Sigmoid colon (tissue), 7 donors: ENCODE data around the gene ABCB7. TPM values are rescaled to one million over a fixed set of nuclear protein-coding genes. Genes with fewer than 3 reads are reported as not detected.
"Not testable (repeated sequence)": the region's sequence is repeated elsewhere in the genome, so short reads cannot be mapped to it uniquely, and the experiment has no call there.

ENCODE experiments used
- DNase-seq: peaks from one replicate; pipeline ENCODE4 v3.0.0-alpha.2; 2019
- H3K27ac ChIP-seq, 4 donors: fragments of 200-600 bp; sonication (generic); one replicate each; pipeline ENCODE4 v1.5.1; 2016 to 2019; ENCODE audit warnings: mild to moderate bottlenecking in 1 of 4
- H3K27me3 ChIP-seq, 3 donors: fragments of 200-600 bp; sonication (generic); one replicate each; pipeline ENCODE4 v1.5.1; 2019; ENCODE audit warnings: mild to moderate bottlenecking in 1 of 3
- H3K36me3 ChIP-seq, 4 donors: fragments of 200-600 bp; sonication (generic); one replicate each; pipeline ENCODE4 v1.5.1; 2016 to 2019
- H3K4me1 ChIP-seq, 4 donors: fragments of 200-600 bp; sonication (generic); one replicate each; pipeline ENCODE4 v1.5.1; 2017 to 2019
- H3K4me3 ChIP-seq, 4 donors: fragments of 200-600 bp; sonication (generic); one replicate each; pipeline ENCODE4 v1.5.1; 2017 to 2019; ENCODE audit warnings: mild to moderate bottlenecking in 2 of 4, moderate library complexity in 1 of 4
- H3K9me3 ChIP-seq, 4 donors: fragments of 200-600 bp in 3 of 4; sonication (generic) in 3 of 4; one replicate each; pipeline versions ENCODE4 v1.5.1 to v1.6.1; 2013 to 2019
- CTCF ChIP-seq, 4 experiments: fragments of 450-650 bp in 3 of 4; fragments of 200-600 bp in 1 of 4; IDR thresholded peaks; one replicate each; pipeline ENCODE4 v1.5.1; 2016 to 2019; ENCODE audit warnings: antibody characterized with exemption in 4 of 4, mild to moderate bottlenecking in 3 of 4, moderate library complexity in 2 of 4
- EP300 ChIP-seq, 4 donors: sonication (generic); formaldehyde crosslinking; IDR thresholded peaks; one replicate each; pipeline ENCODE4 v1.6.1; 2017; ENCODE audit warnings: antibody characterized with exemption in 4 of 4
- POLR2A ChIP-seq, 2 donors: fragments of 450-650 bp; IDR thresholded peaks; one replicate each; pipeline ENCODE4 v1.6.1; 2016; ENCODE audit warnings: antibody characterized with exemption in 2 of 2, mild to moderate bottlenecking in 2 of 2, moderate library complexity in 2 of 2
- POLR2AphosphoS5 ChIP-seq, 4 donors: sonication (generic); formaldehyde crosslinking; IDR thresholded peaks; one replicate each; pipeline ENCODE4 v1.6.1; 2017; ENCODE audit warnings: antibody characterized with exemption in 4 of 4
- WGBS, 2 donors: extraction: QIAGEN DNeasy Blood & Tissue Kit; methylation state at CpG; one replicate each; pipeline ENCODE4 v1.1.7; 2013; 5-methylcytosine and 5-hydroxymethylcytosine counted together
- intact Hi-C: fragments of 100-400 bp; cut with DNase I; formaldehyde crosslinking; loops from one replicate; pipeline ENCODE4 v1.15.1; 2023
- polyA plus RNA-seq, 3 donors: library from polyadenylated mRNA; stranded (reverse); fragments of 200-250 nt; gene quantifications; one replicate each; pipeline ENCODE4 v1.2.3, GENCODE V29; 2013
- total RNA-seq, 4 donors: library from RNA; depleted of rRNA; stranded (reverse); fragments of >200 nt; gene quantifications; one replicate each; pipeline ENCODE4 v1.1.0, GENCODE V29; 2016
- donor health status: healthy with polysubstance abuse.
- donor health status: Bipolar disorder and iron deficiency.
- donor health status: healthy.

The ABCB7 gene
- total and polyA plus RNA-seq, 7 donors: 5.8 to 88.5 (median 37.6) TPM

- H3K36me3 ChIP-seq: no peaks in the 10 kb centered on the region
- no peak for DNase-seq
- H3K27me3 ChIP-seq: no peaks in the 10 kb centered on the region
- TF ChIP-seq POLR2AphosphoS5 (IDR thresholded peaks at IDR 0.05): no peak
- no peak for TF ChIP-seq POLR2A (IDR thresholded peaks at IDR 0.05)
- TF ChIP-seq EP300 (IDR thresholded peaks at IDR 0.05): no peak
- no peak for TF ChIP-seq CTCF (IDR thresholded peaks at IDR 0.05)
- H3K9me3 ChIP-seq: no peaks in the 10 kb centered on the region
- peaks cover 0 to 15% (median 5%) of the 10 kb centered on the region in 4 donors for H3K4me1 ChIP-seq
- no peak overlapping the region for H3K4me3 ChIP-seq
- no peak overlapping the region for H3K27ac ChIP-seq
- WGBS, 2 donors: 90 to 93% methylated on average over 3 of the region's 3 CpGs
- intact Hi-C loops: loop anchor here (5.0 to 10.0 kb wide), 2 partner anchors 227 to 1300 kb away; partner anchors contain the start of genes NEXMIF and XIST
Observed at GRCh38 chrX:75151827-75152592, 4.1 kb downstream of the ABCB7 start.

- DNase-seq: no peak
- intact Hi-C loops: loop anchor here (5.0 to 10.0 kb wide), 2 partner anchors 225 to 1297 kb away; partner anchors contain the start of genes NEXMIF and XIST
- Histone ChIP-seq H3K36me3 (no peaks in the 10 kb centered on the region), H3K9me3 (no peaks in the 10 kb centered on the region), H3K27me3 (no peaks in the 10 kb centered on the region), H3K4me1 (peaks cover 0 to 9% (median 2%) of the 10 kb centered on the region in 4 donors), H3K4me3 (no peak overlapping the region), H3K27ac (no peak overlapping the region)
- no peak for TF ChIP-seq CTCF (IDR thresholded peaks at IDR 0.05)
- TF ChIP-seq POLR2A (IDR thresholded peaks at IDR 0.05): no peak
- no peak for TF ChIP-seq EP300 (IDR thresholded peaks at IDR 0.05)
- no peak for TF ChIP-seq POLR2AphosphoS5 (IDR thresholded peaks at IDR 0.05)
- WGBS, 2 donors: 9 to 79% methylated on average over 1 of the region's 1 CpG
Observed at GRCh38 chrX:75149654-75150053, 6.4 kb downstream of the ABCB7 start.

GRCh38 chrX:75132672-75133071, 23.4 kb downstream of the ABCB7 start:
- H3K36me3 ChIP-seq: no peaks in the 10 kb centered on the region
- intact Hi-C loops: no loop called here
- H3K4me3 ChIP-seq: no peak overlapping the region
- H3K27ac ChIP-seq: no peak overlapping the region
- no peak for DNase-seq
- no peaks in the 10 kb centered on the region for H3K4me1 ChIP-seq
- 80 to 86% methylated on average over 5 of the region's 5 CpGs for WGBS, 2 donors
- no peaks in the 10 kb centered on the region for H3K9me3 ChIP-seq
- H3K27me3 ChIP-seq: no peaks in the 10 kb centered on the region
- TF ChIP-seq CTCF (IDR thresholded peaks at IDR 0.05) (no peak), EP300 (IDR thresholded peaks at IDR 0.05) (no peak), POLR2AphosphoS5 (IDR thresholded peaks at IDR 0.05) (no peak), POLR2A (IDR thresholded peaks at IDR 0.05) (no peak)

- 95 to 97% methylated on average over 9 of the region's 9 CpGs for WGBS, 2 donors
- intact Hi-C loops: no loop called here
- no peak for TF ChIP-seq POLR2A (IDR thresholded peaks at IDR 0.05)
- TF ChIP-seq POLR2AphosphoS5 (IDR thresholded peaks at IDR 0.05): no peak
- TF ChIP-seq EP300 (IDR thresholded peaks at IDR 0.05): no peak
- H3K27me3 ChIP-seq: no peaks in the 10 kb centered on the region
- H3K36me3 ChIP-seq: no peaks in the 10 kb centered on the region
- no peak for DNase-seq
- H3K4me1 ChIP-seq: no peaks in the 10 kb centered on the region
- no peak overlapping the region for H3K27ac ChIP-seq
- no peak overlapping the region for H3K4me3 ChIP-seq
- no peaks in the 10 kb centered on the region for H3K9me3 ChIP-seq
Observed at GRCh38 chrX:75131973-75132627, 24.0 kb downstream of the ABCB7 start.

- H3K9me3 ChIP-seq, H3K27me3 ChIP-seq, intact Hi-C loops, DNase-seq, H3K36me3 ChIP-seq, H3K4me1 ChIP-seq, H3K4me3 ChIP-seq, H3K27ac ChIP-seq: not testable (repeated sequence)
- WGBS, 2 donors: 94 to 98% methylated on average over 4 of the region's 4 CpGs
Observed at GRCh38 chrX:75129069-75129468, 27.0 kb downstream of the ABCB7 start.
